HL-60 (cell line): ENCODE results near the gene SLC2A4RG.

Source experiments
- GABPA ChIP-seq: IDR thresholded peaks from 2 replicates; pipeline ENCODE4 v1.6.1; 2012; ENCODE audit warnings: low read depth
- POLR2AphosphoS5 ChIP-seq: IDR thresholded peaks from 2 replicates; pipeline ENCODE4 v1.6.1; 2012; ENCODE audit warnings: low read depth
- TF ChIP-seq, protein P1 (sequence below): IDR thresholded peaks from one replicate; pipeline ENCODE4 v1.5.1; 2011; ENCODE audit warnings: low read length, control low read depth, inconsistent platforms; ENCODE audit not compliant: insufficient read depth
- TF ChIP-seq, protein P2 (sequence below): IDR thresholded peaks from 2 replicates; pipeline ENCODE4 v1.6.1; 2012; ENCODE audit warnings: low read depth; ENCODE audit not compliant: insufficient replicate concordance

DNA sequence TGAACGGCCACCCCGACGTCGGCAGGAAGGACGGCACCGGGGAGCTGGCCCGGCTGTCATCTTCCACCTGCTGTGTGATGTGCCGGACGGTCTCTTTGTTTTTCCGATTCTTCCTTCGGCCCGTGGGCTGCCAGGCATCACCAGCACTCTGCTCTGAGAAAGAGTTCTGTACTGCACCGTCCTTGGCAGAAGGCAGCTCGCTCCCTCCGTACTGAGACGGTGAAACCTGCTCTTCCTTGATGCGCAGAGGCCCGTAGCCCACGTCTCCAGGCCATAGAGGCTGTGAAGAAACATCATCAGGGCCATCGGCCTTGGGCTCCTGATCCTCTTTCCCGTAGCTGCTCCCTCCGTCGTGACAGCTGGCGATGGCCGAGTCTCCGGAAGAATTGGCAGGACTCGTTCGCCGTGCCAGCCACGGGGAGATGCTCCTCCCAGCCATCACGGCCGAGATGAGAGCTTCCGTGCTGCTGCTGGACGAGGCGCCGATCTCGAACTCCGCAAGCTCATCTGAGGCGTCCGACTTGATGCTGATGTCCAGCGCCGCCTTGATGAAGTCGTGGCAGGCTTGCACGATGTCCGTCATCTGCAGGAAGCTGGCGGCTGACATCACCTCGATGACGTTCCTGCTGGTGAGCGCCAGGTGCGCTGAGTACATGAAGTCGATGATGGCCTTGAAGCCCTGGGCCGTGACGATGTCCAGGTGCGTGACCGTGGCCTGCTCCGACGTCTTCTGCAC lies 50.4 kb downstream of the SLC2A4RG start:
- TF ChIP-seq, protein P1, sequence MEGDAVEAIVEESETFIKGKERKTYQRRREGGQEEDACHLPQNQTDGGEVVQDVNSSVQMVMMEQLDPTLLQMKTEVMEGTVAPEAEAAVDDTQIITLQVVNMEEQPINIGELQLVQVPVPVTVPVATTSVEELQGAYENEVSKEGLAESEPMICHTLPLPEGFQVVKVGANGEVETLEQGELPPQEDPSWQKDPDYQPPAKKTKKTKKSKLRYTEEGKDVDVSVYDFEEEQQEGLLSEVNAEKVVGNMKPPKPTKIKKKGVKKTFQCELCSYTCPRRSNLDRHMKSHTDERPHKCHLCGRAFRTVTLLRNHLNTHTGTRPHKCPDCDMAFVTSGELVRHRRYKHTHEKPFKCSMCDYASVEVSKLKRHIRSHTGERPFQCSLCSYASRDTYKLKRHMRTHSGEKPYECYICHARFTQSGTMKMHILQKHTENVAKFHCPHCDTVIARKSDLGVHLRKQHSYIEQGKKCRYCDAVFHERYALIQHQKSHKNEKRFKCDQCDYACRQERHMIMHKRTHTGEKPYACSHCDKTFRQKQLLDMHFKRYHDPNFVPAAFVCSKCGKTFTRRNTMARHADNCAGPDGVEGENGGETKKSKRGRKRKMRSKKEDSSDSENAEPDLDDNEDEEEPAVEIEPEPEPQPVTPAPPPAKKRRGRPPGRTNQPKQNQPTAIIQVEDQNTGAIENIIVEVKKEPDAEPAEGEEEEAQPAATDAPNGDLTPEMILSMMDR, result no peak
- TF ChIP-seq GABPA (no peak), POLR2AphosphoS5 (no peak)
- TF ChIP-seq, protein P2, sequence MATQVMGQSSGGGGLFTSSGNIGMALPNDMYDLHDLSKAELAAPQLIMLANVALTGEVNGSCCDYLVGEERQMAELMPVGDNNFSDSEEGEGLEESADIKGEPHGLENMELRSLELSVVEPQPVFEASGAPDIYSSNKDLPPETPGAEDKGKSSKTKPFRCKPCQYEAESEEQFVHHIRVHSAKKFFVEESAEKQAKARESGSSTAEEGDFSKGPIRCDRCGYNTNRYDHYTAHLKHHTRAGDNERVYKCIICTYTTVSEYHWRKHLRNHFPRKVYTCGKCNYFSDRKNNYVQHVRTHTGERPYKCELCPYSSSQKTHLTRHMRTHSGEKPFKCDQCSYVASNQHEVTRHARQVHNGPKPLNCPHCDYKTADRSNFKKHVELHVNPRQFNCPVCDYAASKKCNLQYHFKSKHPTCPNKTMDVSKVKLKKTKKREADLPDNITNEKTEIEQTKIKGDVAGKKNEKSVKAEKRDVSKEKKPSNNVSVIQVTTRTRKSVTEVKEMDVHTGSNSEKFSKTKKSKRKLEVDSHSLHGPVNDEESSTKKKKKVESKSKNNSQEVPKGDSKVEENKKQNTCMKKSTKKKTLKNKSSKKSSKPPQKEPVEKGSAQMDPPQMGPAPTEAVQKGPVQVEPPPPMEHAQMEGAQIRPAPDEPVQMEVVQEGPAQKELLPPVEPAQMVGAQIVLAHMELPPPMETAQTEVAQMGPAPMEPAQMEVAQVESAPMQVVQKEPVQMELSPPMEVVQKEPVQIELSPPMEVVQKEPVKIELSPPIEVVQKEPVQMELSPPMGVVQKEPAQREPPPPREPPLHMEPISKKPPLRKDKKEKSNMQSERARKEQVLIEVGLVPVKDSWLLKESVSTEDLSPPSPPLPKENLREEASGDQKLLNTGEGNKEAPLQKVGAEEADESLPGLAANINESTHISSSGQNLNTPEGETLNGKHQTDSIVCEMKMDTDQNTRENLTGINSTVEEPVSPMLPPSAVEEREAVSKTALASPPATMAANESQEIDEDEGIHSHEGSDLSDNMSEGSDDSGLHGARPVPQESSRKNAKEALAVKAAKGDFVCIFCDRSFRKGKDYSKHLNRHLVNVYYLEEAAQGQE, result no peak
